DMS114 treated with DMSO at 0.1 percent for 48 hours (cell line): ENCODE data around the gene EXOC6.
A peak's percentile ranks its signal among the peaks of the same experiment; 100 is the strongest.

Experiments
- DNase-seq: peaks from one replicate; lab custom pipeline; 2025; ENCODE audit not compliant: unreplicated experiment; lab: John Stamatoyannopoulos, UW

The EXOC6 gene

GRCh38 chr10:92999191-92999590 is 150.9 kb downstream of the EXOC6 start:
- DNase-seq, result no peak

- peak; percentile 72 for DNase-seq
These were observed 158.2 kb downstream of the EXOC6 start for GRCh38 chr10:93006435-93007039.

DNA sequence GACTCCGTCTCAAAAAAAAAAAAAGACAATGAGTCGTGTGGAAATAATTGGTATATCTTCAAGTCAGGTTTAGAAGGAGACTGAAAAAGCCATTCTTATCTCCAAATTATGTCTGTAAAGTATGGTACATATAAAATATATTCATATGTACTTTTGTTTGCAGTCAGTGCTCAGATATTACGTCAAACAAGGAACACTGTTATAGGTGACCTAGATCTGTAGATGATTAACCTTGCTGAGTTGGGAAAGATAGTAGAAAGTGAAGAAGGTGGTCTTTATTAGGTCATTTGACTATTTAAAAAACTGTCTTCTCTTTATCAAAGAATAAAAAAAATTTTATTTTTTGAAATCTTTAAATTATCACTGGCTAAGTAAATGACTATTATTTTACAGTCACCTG is 167.4 kb downstream of the EXOC6 start:
- no peak for DNase-seq

DNA sequence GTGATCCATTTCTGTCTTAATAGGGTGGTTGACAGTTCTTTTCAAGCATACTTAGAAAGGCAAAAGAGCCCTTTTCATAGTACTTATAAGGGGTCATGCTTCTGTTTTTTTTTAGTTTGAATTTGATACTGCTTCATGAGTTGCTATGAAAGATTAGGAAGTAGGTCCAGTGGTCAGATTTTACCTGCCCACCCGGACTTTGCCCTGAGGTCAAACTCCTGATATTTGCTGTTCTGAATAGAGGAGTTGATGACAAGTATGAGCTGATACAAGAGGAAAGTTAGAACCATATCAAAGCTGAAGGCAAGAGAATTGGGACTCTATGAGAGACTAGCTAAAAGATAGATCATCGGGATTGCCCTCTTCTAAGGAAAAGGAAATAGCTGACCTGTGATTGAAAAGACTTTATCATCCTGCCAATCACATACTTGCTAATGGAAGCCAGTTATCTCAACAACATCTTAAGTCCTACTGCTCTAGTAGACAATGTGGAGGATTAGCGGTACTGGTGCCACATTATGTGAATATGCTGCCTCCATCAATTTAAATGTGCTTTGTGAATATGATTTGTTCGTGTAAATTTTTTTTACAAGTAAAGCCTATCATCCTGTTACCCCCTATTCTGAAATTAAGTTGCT is 174.8 kb downstream of the EXOC6 start:
- DNase-seq, result no peak

GRCh38 chr10:93026072-93026471 is 177.8 kb downstream of the EXOC6 start:
- DNase-seq, result no peak

DNA sequence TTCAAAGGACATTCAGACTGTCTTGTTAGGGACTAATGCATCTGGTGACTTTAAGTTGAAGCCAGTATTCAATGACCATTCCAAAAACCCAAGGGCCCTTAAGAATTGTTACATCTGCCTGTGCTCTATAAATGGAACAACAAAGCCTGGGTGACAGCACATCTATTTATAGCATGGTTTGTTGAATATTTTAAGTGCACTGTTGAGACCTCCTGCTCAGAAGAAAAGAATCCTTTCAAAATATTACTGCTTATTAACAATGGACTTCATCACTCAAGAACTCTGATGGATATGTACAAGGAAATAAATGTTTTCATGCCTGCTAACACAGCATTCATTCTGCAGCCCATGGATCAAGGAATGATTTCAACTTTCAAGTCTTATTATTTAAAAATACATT is 179.2 kb downstream of the EXOC6 start:
- DNase-seq, result no peak

DNA sequence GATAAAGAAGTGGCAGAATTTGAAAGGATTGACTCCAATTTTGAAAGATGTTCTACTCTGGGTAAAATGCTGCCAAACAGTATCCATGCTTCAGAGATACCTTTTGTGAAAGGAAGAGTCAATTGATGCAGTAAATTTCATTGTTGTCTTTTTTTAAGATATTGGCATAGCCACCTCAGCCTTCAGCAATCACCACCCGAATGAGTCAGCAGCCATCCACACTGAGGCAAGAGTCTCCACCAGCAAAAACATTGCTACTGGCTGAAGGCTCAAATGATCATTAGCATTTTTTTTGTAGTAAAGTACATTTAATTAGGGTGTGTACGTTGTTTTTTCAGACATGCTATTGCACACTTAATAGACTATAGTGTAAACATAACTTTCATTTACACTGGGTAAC is 180.6 kb downstream of the EXOC6 start:
- no peak for DNase-seq

- DNase-seq, result no peak
These were observed 182.1 kb downstream of the EXOC6 start for GRCh38 chr10:93030409-93030808.

GRCh38 chr10:93032105-93032808 is 183.9 kb downstream of the EXOC6 start:
- no peak for DNase-seq

DNA sequence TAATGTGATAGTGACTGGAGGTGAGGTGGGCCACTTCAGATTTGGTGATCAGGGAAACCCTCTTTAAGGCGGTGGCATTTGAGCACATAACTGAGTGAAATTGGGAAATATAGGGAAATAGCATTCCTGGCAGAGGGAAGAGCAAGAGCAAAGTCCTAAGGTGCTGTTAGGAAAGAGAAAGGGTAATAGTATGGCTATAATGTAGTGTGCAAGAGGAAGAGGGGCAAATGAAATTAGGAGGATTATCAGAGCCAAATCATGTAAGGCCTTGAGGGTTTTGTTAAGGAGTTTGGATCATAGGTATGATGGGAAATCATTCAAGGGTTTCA is 184.5 kb downstream of the EXOC6 start:
- no peak for DNase-seq

DNA sequence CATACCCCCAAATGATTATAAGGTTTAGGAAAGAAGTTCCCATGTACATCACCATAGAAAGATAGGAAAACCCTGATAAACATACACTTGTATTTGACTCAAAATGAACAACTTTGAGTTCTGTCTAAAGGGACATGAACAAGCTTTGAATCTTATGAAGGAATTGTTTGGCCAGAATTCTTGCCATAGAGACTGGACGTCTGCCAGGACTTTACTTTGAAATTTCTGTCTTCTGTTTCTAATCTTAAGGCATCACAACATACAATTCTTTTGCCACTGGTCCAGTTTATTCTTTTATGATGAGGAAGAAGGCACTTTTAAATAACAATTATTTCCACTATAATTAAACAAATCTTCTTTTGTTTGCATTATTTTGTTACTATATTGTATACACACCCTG is 186.1 kb downstream of the EXOC6 start:
- DNase-seq, result no peak

GRCh38 chr10:93039110-93039509 is 190.8 kb downstream of the EXOC6 start:
- DNase-seq, result no peak

GRCh38 chr10:93039721-93040120 is 191.4 kb downstream of the EXOC6 start:
- DNase-seq, result peak; percentile 25

DNA sequence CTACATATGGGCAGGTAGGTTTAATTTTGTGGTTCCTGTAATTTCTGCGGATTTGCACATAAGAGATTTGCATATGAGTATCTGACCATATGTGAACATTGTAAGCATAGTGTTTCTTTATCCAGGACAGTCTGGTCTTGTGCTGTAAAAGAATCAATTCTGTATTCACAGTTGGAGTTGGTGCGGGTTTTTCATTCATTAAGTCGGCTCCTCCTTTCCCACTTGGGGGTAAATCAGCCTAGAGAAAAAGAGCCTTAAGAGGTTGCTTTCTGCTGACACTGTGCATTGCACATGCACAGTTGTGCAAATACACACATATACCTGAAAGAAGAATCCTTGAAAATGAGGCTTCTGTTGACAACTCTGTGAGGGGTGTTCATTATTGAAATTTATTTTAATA is 206.2 kb downstream of the EXOC6 start:
- no peak for DNase-seq

DNA sequence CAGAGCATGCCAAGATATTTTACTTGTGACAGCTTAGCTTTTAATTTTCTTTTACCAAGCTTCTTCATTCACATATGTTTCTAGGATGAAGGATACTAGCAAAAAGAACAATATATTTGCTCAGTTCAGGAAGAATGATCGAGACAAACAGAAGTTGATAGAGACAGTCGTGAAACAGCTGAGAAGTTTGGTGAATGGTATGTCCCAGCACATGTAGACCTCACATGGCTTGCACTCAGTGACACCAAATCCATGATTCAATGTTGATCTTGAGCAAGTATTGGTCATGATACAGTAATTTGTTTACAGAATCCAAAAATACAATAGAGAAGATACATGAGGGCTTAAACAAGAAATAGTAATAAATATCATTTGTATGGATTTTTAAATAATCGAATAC is 209.8 kb downstream of the EXOC6 start:
- no peak for DNase-seq

DNA sequence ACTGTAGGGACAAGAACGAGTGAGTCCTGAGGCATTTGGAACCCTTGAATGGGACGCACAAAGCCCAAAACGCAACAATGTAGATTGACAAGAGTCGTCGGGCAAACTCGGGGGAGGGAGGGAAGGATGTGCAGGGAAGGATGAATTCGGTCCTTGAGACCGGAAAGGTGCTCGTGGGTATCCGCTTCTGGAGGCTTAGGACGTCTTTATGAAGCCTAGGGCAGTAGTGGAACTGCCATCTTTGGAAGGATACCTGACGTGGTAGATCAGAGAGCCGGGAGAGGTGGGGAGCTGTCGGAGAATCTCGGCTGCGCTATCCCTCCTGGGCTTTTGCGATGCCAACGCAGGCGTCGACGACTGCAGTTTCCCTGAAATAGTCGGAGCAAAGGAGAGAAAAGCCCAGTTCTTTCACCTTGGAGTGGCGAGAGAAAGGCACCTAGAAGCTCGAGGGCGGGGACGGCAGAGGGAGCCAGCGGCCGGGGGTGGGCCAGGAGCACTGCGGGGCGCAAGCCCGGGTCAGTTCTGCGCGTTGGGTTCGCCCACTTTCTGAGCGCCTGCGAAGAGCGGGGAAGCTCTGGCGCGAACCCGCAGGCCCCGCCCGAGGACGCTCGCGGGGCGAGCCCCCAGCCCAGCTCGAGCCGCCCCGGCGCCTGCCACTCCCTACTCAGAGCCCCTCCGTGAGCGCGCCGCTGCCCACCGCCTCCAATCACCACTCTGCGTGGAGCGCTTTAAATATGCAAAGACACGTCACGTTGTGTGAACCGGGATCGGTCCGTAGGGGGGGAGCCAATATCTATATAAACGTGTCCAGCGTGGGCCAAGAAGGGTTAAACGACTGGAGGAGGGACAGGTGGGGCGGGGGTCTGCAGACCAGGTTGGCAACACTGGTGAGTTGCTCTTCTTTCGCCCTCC is 211.9 kb downstream of the EXOC6 start, which contains the start of gene CYP26C1:
Gene CYP26C1 (plus strand): TSS at position 824 of the 912 bp plus-strand sequence. CDS start 466 bp downstream, outside the sequence.
- DNase-seq, result no peak

- DNase-seq, result no peak
These were observed 212.7 kb downstream of the EXOC6 start for GRCh38 chr10:93060887-93061593.

DNA sequence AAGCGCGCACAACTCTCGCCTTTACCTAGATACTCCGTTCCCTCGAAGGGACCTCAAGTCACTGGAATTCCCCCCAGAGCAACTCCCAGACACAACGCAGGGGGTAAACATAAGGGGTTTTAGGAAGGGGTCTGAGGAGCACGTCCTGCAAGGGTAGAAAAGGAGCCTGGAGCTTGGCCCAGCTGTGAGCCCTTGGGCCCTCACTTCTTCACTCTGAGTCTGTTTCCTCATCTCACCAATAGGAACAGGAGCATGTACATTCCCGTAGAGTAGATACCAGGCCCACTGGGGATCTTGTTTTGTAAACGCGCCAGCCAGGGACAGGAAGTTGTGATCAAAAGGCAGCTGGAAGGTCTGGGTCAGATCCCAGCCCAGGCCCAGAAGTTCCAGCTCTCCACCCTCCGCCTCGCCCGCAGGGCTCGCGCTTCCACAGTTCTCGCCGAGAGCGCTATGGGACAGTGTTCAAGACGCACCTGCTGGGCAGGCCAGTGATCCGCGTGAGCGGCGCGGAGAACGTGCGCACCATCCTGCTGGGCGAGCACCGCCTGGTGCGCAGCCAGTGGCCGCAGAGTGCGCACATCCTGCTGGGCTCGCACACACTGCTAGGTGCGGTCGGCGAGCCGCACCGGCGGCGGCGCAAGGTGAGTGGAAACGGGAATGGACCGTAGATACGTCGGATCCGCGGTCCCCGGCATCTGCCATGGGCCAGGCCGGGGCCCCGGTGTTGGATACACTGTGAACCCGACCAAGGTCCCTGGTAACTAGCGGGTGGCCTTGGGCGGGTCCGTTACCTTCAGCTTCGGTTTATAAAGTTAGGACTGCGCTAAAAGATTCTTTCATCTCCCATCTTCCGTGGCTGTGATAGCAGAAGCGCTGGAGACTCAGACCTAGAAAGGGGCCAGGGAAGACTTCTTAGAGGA is 213.5 kb downstream of the EXOC6 start:
- no peak for DNase-seq

DNA sequence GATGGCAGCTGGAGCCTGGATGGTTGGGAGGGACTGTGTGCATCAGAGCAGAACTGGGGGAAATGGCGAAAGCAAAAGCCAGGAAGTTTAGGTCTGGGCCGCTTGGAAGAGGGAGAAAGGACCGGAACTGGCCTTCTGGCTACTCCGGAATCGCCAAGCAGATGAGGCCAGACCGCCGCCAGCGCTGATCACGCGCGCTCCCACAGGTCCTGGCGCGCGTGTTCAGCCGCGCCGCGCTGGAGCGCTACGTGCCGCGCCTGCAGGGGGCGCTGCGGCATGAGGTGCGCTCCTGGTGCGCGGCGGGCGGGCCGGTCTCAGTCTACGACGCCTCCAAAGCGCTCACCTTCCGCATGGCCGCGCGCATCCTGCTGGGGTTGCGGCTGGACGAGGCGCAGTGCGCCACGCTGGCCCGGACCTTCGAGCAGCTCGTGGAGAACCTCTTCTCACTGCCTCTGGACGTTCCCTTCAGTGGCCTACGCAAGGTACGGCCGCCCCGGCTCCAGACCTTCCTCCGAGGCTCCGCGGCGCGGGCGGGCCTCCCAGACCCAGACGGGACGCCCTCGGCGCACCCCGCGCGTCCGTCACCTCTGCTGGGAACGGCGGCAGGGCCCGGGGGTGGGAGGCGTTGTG is 214.3 kb downstream of the EXOC6 start:
- DNase-seq, result peak; percentile 62
